Lung (tissue), 12 donors: Measurements from ENCODE around the gene S100PBP. TPM values are rescaled to one million over a fixed set of nuclear protein-coding genes. Genes with fewer than 3 reads are reported as not detected.

Experiments
- ATAC-seq: fragments of 200-7000 bp; cut with Tn5 transposase; one replicate; pipeline ENCODE4 v1.9.1; 2020; ENCODE audit warnings: moderate number of reproducible peaks; ENCODE audit not compliant: insufficient read depth, low FRiP score
- DNase-seq, 3 donors: peaks; one replicate each; pipeline ENCODE4 v3.0.0-alpha.2; 2013 to 2017
- H3K27ac ChIP-seq, 2 donors: one replicate each; pipeline ENCODE4 v1.5.1; 2013; ENCODE audit warnings: mild to moderate bottlenecking in 2 of 2, moderate library complexity in 2 of 2, control low read depth in 1 of 2, inconsistent platforms in 1 of 2, low read depth in 1 of 2, low read length in 1 of 2
- H3K27me3 ChIP-seq, 3 donors: one replicate each; pipeline ENCODE4 v1.5.1; 2013; ENCODE audit warnings: low read length in 2 of 3; ENCODE audit not compliant: control insufficient read depth in 3 of 3, insufficient read depth in 3 of 3
- H3K36me3 ChIP-seq, 4 donors: one replicate each; pipeline ENCODE4 v1.5.1; 2013; ENCODE audit warnings: low read length in 4 of 4, mild to moderate bottlenecking in 1 of 4, moderate library complexity in 1 of 4; ENCODE audit not compliant: control insufficient read depth in 4 of 4, insufficient read depth in 4 of 4
- H3K4me1 ChIP-seq, 5 donors: one replicate each; pipeline ENCODE4 v1.5.1; 2013; ENCODE audit warnings: low read length in 5 of 5, mild to moderate bottlenecking in 2 of 5, moderate library complexity in 1 of 5; ENCODE audit not compliant: control insufficient read depth in 5 of 5, insufficient read depth in 5 of 5
- H3K4me3 ChIP-seq: one replicate; pipeline ENCODE4 v1.5.1; 2013; ENCODE audit warnings: mild to moderate bottlenecking, control low read depth, moderate library complexity
- H3K9ac ChIP-seq, 2 donors: one replicate each; pipeline ENCODE4 v1.5.1; 2013; ENCODE audit warnings: low read length in 2 of 2, control low read depth in 1 of 2; ENCODE audit not compliant: insufficient read depth in 1 of 2
- H3K9me3 ChIP-seq, 4 donors: one replicate each; pipeline ENCODE4 v1.5.1; 2013; ENCODE audit warnings: low read length in 3 of 4, mild to moderate bottlenecking in 1 of 4, moderate library complexity in 1 of 4; ENCODE audit not compliant: control insufficient read depth in 4 of 4, insufficient read depth in 3 of 4
- CTCF ChIP-seq: IDR thresholded peaks from 2 replicates; pipeline ENCODE4 v1.5.1; 2012; ENCODE audit warnings: mild to moderate bottlenecking; ENCODE audit errors: control extremely low read depth, extremely low read depth
- WGBS, 2 donors: extraction: QIAGEN DNeasy Blood & Tissue Kit; methylation state at CpG; one replicate each; pipeline ENCODE4 v1.1.7; 2013; 5-methylcytosine and 5-hydroxymethylcytosine counted together
- polyA plus RNA-seq, 2 donors: library from polyadenylated mRNA; stranded (reverse); fragments of 200-250 nt; gene quantifications; one replicate each; pipeline ENCODE4 v1.2.1, GENCODE V29; 2013
- total RNA-seq, 2 donors: library from RNA; depleted of rRNA in 1 of 2; stranded (reverse); fragments of >200 nt in 1 of 2; gene quantifications; one replicate each; pipeline ENCODE4 v1.2.1, GENCODE V29; 2014 to 2021
- donor health status: control.
- donor health status: control.
- donor health status: Bipolar disorder and iron deficiency.
- donor health status: healthy.
- donor health status: DM: yes; HTN: yes; CAD: no.

S100PBP gene
- total and polyA plus RNA-seq, 4 donors = 7.4 to 56.6 (median 20.9) TPM

- peak overlapping the region in 1 of 2 donors; percentile 43 for H3K27ac ChIP-seq
- H3K27me3 ChIP-seq = no peaks in the 10 kb centered on the region
- H3K9me3 ChIP-seq = no peaks in the 10 kb centered on the region
- no peak overlapping the region for H3K4me3 ChIP-seq
- H3K4me1 ChIP-seq = peaks cover 0 to 18% (median 11%) of the 10 kb centered on the region in 5 donors
- ATAC-seq = no peak
- no peak for DNase-seq
- peaks cover 11 to 45% (median 13%) of the 10 kb centered on the region in 4 donors for H3K36me3 ChIP-seq
- no peak for TF ChIP-seq CTCF
- 90 to 96% methylated on average over 8 to 10 of the region's 10 CpGs for WGBS, 2 donors
- no peak overlapping the region for H3K9ac ChIP-seq
Observed at GRCh38 chr1:32772281-32773017, 45.0 kb upstream of the S100PBP start.

GRCh38 chr1:32773018-32773763, 44.3 kb upstream of the S100PBP start:
- H3K27ac ChIP-seq = peak overlapping the region in 1 of 2 donors; percentile 49
- peaks cover 12 to 45% (median 14%) of the 10 kb centered on the region in 4 donors for H3K36me3 ChIP-seq
- H3K9ac ChIP-seq = no peak overlapping the region
- peak; percentile 60 for ATAC-seq
- WGBS, 2 donors = 43 to 44% methylated on average over 9 of the region's 9 CpGs
- peak; percentile 81 for TF ChIP-seq CTCF
- H3K9me3 ChIP-seq = no peaks in the 10 kb centered on the region
- DNase-seq = peak; percentile 77 to 82 (median 82)
- peaks cover 0 to 10% (median 5%) of the 10 kb centered on the region in 5 donors for H3K4me1 ChIP-seq
- no peak overlapping the region for H3K4me3 ChIP-seq
- H3K27me3 ChIP-seq = no peaks in the 10 kb centered on the region

GRCh38 chr1:32773764-32774463, 43.5 kb upstream of the S100PBP start:
- TF ChIP-seq CTCF = no peak
- DNase-seq = no peak
- no peaks in the 10 kb centered on the region for H3K27me3 ChIP-seq
- WGBS, 2 donors = 90 to 92% methylated on average over 7 of the region's 7 CpGs
- peak overlapping the region in 1 of 2 donors; percentile 15 for H3K27ac ChIP-seq
- no peak overlapping the region for H3K4me3 ChIP-seq
- peaks cover 0 to 8% (median 3%) of the 10 kb centered on the region in 5 donors for H3K4me1 ChIP-seq
- H3K36me3 ChIP-seq = peaks cover 12 to 47% (median 15%) of the 10 kb centered on the region in 4 donors
- ATAC-seq = no peak
- no peak overlapping the region for H3K9ac ChIP-seq
- no peaks in the 10 kb centered on the region for H3K9me3 ChIP-seq
